ENCODE measurements around the gene ZNF362.

Gene ZNF362

GRCh38 chr1:33259879-33260278 is 3.6 kb downstream of the ZNF362 start:
- no peak for TF ChIP-seq CTCF (conservative IDR thresholded peaks at IDR 0.05; ENCODE audit: low read depth, low read length)
- DNase-seq (ENCODE audit: low read depth), result no peak
- no peak overlapping the region for H3K4me3 ChIP-seq (ENCODE audit: low read length)

GRCh38 chr1:33260439-33260838 is 4.1 kb downstream of the ZNF362 start:
- TF ChIP-seq CTCF (conservative IDR thresholded peaks at IDR 0.05; ENCODE audit: low read depth, low read length), result no peak
- no peak for DNase-seq (ENCODE audit: low read depth)
- no peak overlapping the region for H3K4me3 ChIP-seq (ENCODE audit: low read length)

- no peak for TF ChIP-seq CTCF (conservative IDR thresholded peaks at IDR 0.05; ENCODE audit: low read depth, low read length)
- H3K4me3 ChIP-seq (ENCODE audit: low read length), result no peak overlapping the region
- DNase-seq (ENCODE audit: low read depth), result no peak
Observed at GRCh38 chr1:33261344-33261743, 5.1 kb downstream of the ZNF362 start.

GRCh38 chr1:33263890-33264504 is 7.7 kb downstream of the ZNF362 start:
- no peak for DNase-seq (ENCODE audit: low read depth)
- H3K4me3 ChIP-seq (ENCODE audit: low read length), result no peak overlapping the region
- no peak for TF ChIP-seq CTCF (conservative IDR thresholded peaks at IDR 0.05; ENCODE audit: low read depth, low read length)

GRCh38 chr1:33265780-33266605 is 9.7 kb downstream of the ZNF362 start:
- H3K4me3 ChIP-seq (ENCODE audit: low read length), result no peak overlapping the region
- TF ChIP-seq CTCF (conservative IDR thresholded peaks at IDR 0.05; ENCODE audit: low read depth, low read length), result no peak
- DNase-seq (ENCODE audit: low read depth), result no peak

GRCh38 chr1:33266766-33267165 is 10.5 kb downstream of the ZNF362 start:
- no peak overlapping the region for H3K4me3 ChIP-seq (ENCODE audit: low read length)
- DNase-seq (ENCODE audit: low read depth), result no peak
- no peak for TF ChIP-seq CTCF (conservative IDR thresholded peaks at IDR 0.05; ENCODE audit: low read depth, low read length)
